Measurements from ENCODE around the gene BABAM2.

The BABAM2 gene

GRCh38 chr2:28345619-28346018 is 455.1 kb downstream of the BABAM2 start:
- no peak for DNase-seq (ENCODE audit: extremely low spot score)
- CTCF ChIA-PET = interaction anchor here (0.6 kb wide), 3 partner anchors 10 to 680 kb away, joined by 3 read pairs; no protein-coding TSS in a partner anchor
- POLR2A ChIA-PET = no interaction called here
- TF ChIP-seq FOXK2 (IDR thresholded peaks at IDR 0.05) (no peak), ZNF384 (IDR thresholded peaks at IDR 0.05) (no peak), SP1 (IDR thresholded peaks at IDR 0.05) (no peak), ARNT (IDR thresholded peaks at IDR 0.05) (no peak), NFRKB (IDR thresholded peaks at IDR 0.05) (no peak), FOXA1 (IDR thresholded peaks at IDR 0.05) (no peak), LEF1 (IDR thresholded peaks at IDR 0.05; ENCODE audit: borderline replicate concordance) (no peak), L3MBTL2 (conservative IDR thresholded peaks at IDR 0.05) (no peak), PKNOX1 (IDR thresholded peaks at IDR 0.05) (no peak), SUZ12 (IDR thresholded peaks at IDR 0.05) (no peak), HDGF (IDR thresholded peaks at IDR 0.05; ENCODE audit: borderline replicate concordance) (no peak), FOXM1 (IDR thresholded peaks at IDR 0.05; ENCODE audit: borderline replicate concordance) (no peak), TARDBP (IDR thresholded peaks at IDR 0.05) (no peak), CTBP1 (IDR thresholded peaks at IDR 0.05; ENCODE audit: borderline replicate concordance) (no peak), BHLHE40 (IDR thresholded peaks at IDR 0.05; ENCODE audit: borderline replicate concordance) (no peak), ELF4 (IDR thresholded peaks at IDR 0.05) (no peak)

GRCh38 chr2:28346587-28346986 is 456.1 kb downstream of the BABAM2 start:
- CTCF ChIA-PET = no interaction called here
- no peak for DNase-seq (ENCODE audit: extremely low spot score)
- no peak for TF ChIP-seq CTBP1 (IDR thresholded peaks at IDR 0.05; ENCODE audit: borderline replicate concordance)
- no peak for TF ChIP-seq NFRKB (IDR thresholded peaks at IDR 0.05)
- TF ChIP-seq ARNT (IDR thresholded peaks at IDR 0.05) = no peak
- no peak for TF ChIP-seq FOXM1 (IDR thresholded peaks at IDR 0.05; ENCODE audit: borderline replicate concordance)
- TF ChIP-seq FOXK2 (IDR thresholded peaks at IDR 0.05) = no peak
- TF ChIP-seq HDGF (IDR thresholded peaks at IDR 0.05; ENCODE audit: borderline replicate concordance) = no peak
- no peak for TF ChIP-seq SUZ12 (IDR thresholded peaks at IDR 0.05)
- TF ChIP-seq FOXA1 (IDR thresholded peaks at IDR 0.05) = no peak
- TF ChIP-seq LEF1 (IDR thresholded peaks at IDR 0.05; ENCODE audit: borderline replicate concordance) = no peak
- no peak for TF ChIP-seq ELF4 (IDR thresholded peaks at IDR 0.05)
- no peak for TF ChIP-seq SP1 (IDR thresholded peaks at IDR 0.05)
- POLR2A ChIA-PET = no interaction called here

GRCh38 chr2:28347193-28347592 is 456.7 kb downstream of the BABAM2 start:
- TF ChIP-seq ZNF384 (IDR thresholded peaks at IDR 0.05) (no peak), SP1 (IDR thresholded peaks at IDR 0.05) (no peak), HDGF (IDR thresholded peaks at IDR 0.05; ENCODE audit: borderline replicate concordance) (no peak), FOXA1 (IDR thresholded peaks at IDR 0.05) (no peak), CTBP1 (IDR thresholded peaks at IDR 0.05; ENCODE audit: borderline replicate concordance) (no peak), TARDBP (IDR thresholded peaks at IDR 0.05) (no peak), PKNOX1 (IDR thresholded peaks at IDR 0.05) (no peak), L3MBTL2 (conservative IDR thresholded peaks at IDR 0.05) (no peak), BHLHE40 (IDR thresholded peaks at IDR 0.05; ENCODE audit: borderline replicate concordance) (no peak), NFRKB (IDR thresholded peaks at IDR 0.05) (no peak)
- ChIA-PET POLR2A (no interaction called here), CTCF (no interaction called here)
- DNase-seq (ENCODE audit: extremely low spot score) = no peak

GRCh38 chr2:28347596-28347995 is 457.1 kb downstream of the BABAM2 start:
- CTCF ChIA-PET = no interaction called here
- POLR2A ChIA-PET = no interaction called here
- no peak for DNase-seq (ENCODE audit: extremely low spot score)
- TF ChIP-seq ELF4 (IDR thresholded peaks at IDR 0.05) (no peak), SUZ12 (IDR thresholded peaks at IDR 0.05) (no peak), ZNF384 (IDR thresholded peaks at IDR 0.05) (no peak), HDGF (IDR thresholded peaks at IDR 0.05; ENCODE audit: borderline replicate concordance) (no peak), ARNT (IDR thresholded peaks at IDR 0.05) (no peak), PKNOX1 (IDR thresholded peaks at IDR 0.05) (no peak), FOXM1 (IDR thresholded peaks at IDR 0.05; ENCODE audit: borderline replicate concordance) (no peak), SP1 (IDR thresholded peaks at IDR 0.05) (no peak), NFRKB (IDR thresholded peaks at IDR 0.05) (no peak), FOXK2 (IDR thresholded peaks at IDR 0.05) (no peak), BHLHE40 (IDR thresholded peaks at IDR 0.05; ENCODE audit: borderline replicate concordance) (no peak), L3MBTL2 (conservative IDR thresholded peaks at IDR 0.05) (no peak), LEF1 (IDR thresholded peaks at IDR 0.05; ENCODE audit: borderline replicate concordance) (no peak), TARDBP (IDR thresholded peaks at IDR 0.05) (no peak), CTBP1 (IDR thresholded peaks at IDR 0.05; ENCODE audit: borderline replicate concordance) (no peak), FOXA1 (IDR thresholded peaks at IDR 0.05) (no peak)

GRCh38 chr2:28348149-28348567 is 457.6 kb downstream of the BABAM2 start:
- POLR2A ChIA-PET = no interaction called here
- no peak for TF ChIP-seq FOXA1 (IDR thresholded peaks at IDR 0.05)
- no peak for TF ChIP-seq TARDBP (IDR thresholded peaks at IDR 0.05)
- DNase-seq (ENCODE audit: extremely low spot score) = no peak
- CTCF ChIA-PET = no interaction called here

GRCh38 chr2:28348921-28349320 is 458.4 kb downstream of the BABAM2 start:
- no peak for DNase-seq (ENCODE audit: extremely low spot score)
- CTCF ChIA-PET = no interaction called here
- POLR2A ChIA-PET = no interaction called here
- TF ChIP-seq BHLHE40 (IDR thresholded peaks at IDR 0.05; ENCODE audit: borderline replicate concordance) (no peak), SUZ12 (IDR thresholded peaks at IDR 0.05) (no peak), ARNT (IDR thresholded peaks at IDR 0.05) (no peak), FOXM1 (IDR thresholded peaks at IDR 0.05; ENCODE audit: borderline replicate concordance) (no peak), LEF1 (IDR thresholded peaks at IDR 0.05; ENCODE audit: borderline replicate concordance) (no peak), CTBP1 (IDR thresholded peaks at IDR 0.05; ENCODE audit: borderline replicate concordance) (no peak), PKNOX1 (IDR thresholded peaks at IDR 0.05) (no peak), FOXK2 (IDR thresholded peaks at IDR 0.05) (no peak), TARDBP (IDR thresholded peaks at IDR 0.05) (no peak), FOXA1 (IDR thresholded peaks at IDR 0.05) (no peak), ZNF384 (IDR thresholded peaks at IDR 0.05) (no peak), HDGF (IDR thresholded peaks at IDR 0.05; ENCODE audit: borderline replicate concordance) (no peak), L3MBTL2 (conservative IDR thresholded peaks at IDR 0.05) (no peak), ELF4 (IDR thresholded peaks at IDR 0.05) (no peak), NFRKB (IDR thresholded peaks at IDR 0.05) (no peak)

All from HEK293T (cell line).